PC-3 (cell line): Measurements from ENCODE around the gene TEAD4. TPM values are rescaled to one million over a fixed set of nuclear protein-coding genes. Genes with fewer than 3 reads are reported as not detected.

Experiments
- ATAC-seq: fragments of 200-7000 bp; cut with Tn5 transposase; 2 replicates; pipeline ENCODE4 v1.9.1; 2020; ENCODE audit warnings: mild to moderate bottlenecking, moderate library complexity
- BruUV-seq: library from RNA; stranded (reverse); fragments of 400-500 nt; replicated peaks from 2 replicates; lab custom pipeline; 2021; lab: Mats Ljungman, UMichigan
- CTCF ChIA-PET: fragments of 300-600 bp; sonication (Branson Sonifier 250); formaldehyde crosslinking; loops from one replicate; lab custom pipeline; 2022; ENCODE audit warnings: antibody characterized with exemption; lab: Charles Lee
- POLR2A ChIA-PET: fragments of 300-600 bp; sonication (Branson Sonifier 250); formaldehyde crosslinking; loops from one replicate; lab custom pipeline; 2022; ENCODE audit warnings: antibody characterized with exemption; ENCODE audit not compliant: unreplicated experiment; lab: Charles Lee
- DNase-seq: peaks from one replicate; pipeline ENCODE4 v3.0.0-alpha.2; 2015
- H2AFZ ChIP-seq: fragments of 300-600 bp; sonication (generic); 2 replicates; pipeline ENCODE4 v1.6.0; 2016; ENCODE audit warnings: antibody characterized with exemption, low read length
- H3F3A ChIP-seq: fragments of 300-600 bp; sonication (generic); one replicate; pipeline ENCODE4 v1.6.0; 2017; ENCODE audit warnings: antibody characterized with exemption, low read length, control low read depth, mild to moderate bottlenecking; ENCODE audit not compliant: unreplicated experiment
- H3K27ac ChIP-seq: fragments of 300-600 bp; sonication (generic); 2 replicates; pipeline ENCODE4 v1.5.1; 2016; ENCODE audit warnings: mild to moderate bottlenecking, low read length
- H3K27me3 ChIP-seq: fragments of 300-600 bp; sonication (generic); 2 replicates; pipeline ENCODE4 v1.6.1; 2016; ENCODE audit warnings: low read length, mixed read lengths
- H3K36me3 ChIP-seq: fragments of 300-600 bp; sonication (generic); 2 replicates; pipeline ENCODE4 v1.6.1; 2016; ENCODE audit warnings: low read depth, mixed run types, low read length, mixed read lengths
- H3K4me1 ChIP-seq: fragments of 300-600 bp; sonication (generic); 2 replicates; pipeline ENCODE4 v1.5.1; 2016; ENCODE audit warnings: low read length; ENCODE audit not compliant: insufficient read depth
- H3K4me2 ChIP-seq: fragments of 300-600 bp; sonication (generic); 2 replicates; pipeline ENCODE4 v1.6.0; 2016; ENCODE audit warnings: low read length
- H3K4me3 ChIP-seq: fragments of 300-600 bp; sonication (generic); 2 replicates; pipeline ENCODE4 v1.5.1; 2016; ENCODE audit warnings: mild to moderate bottlenecking, low read length, mixed read lengths
- H3K79me2 ChIP-seq: fragments of 300-600 bp; sonication (generic); 2 replicates; pipeline ENCODE4 v1.6.1; 2017; ENCODE audit warnings: low read length, mixed read lengths
- H3K9ac ChIP-seq: fragments of 300-600 bp; sonication (generic); 2 replicates; pipeline ENCODE4 v1.6.0; 2016; ENCODE audit warnings: mild to moderate bottlenecking, low read length
- H3K9me2 ChIP-seq: fragments of 300-600 bp; sonication (generic); replicated peaks from 2 replicates; pipeline ENCODE4 v1.6.1; 2016; ENCODE audit warnings: mixed run types, low read length, mixed read lengths
- H3K9me3 ChIP-seq: fragments of 300-600 bp; sonication (generic); 2 replicates; pipeline ENCODE4 v1.6.1; 2016; ENCODE audit warnings: low read length, mixed read lengths
- H4K20me1 ChIP-seq: fragments of 300-600 bp; sonication (generic); 2 replicates; pipeline ENCODE4 v1.6.1; 2016; ENCODE audit warnings: low read length, mixed read lengths
- EZH2 ChIP-seq: fragments of 300-600 bp; sonication (generic); IDR thresholded peaks from one replicate; pipeline ENCODE4 v1.6.1; 2017; ENCODE audit warnings: antibody characterized with exemption, mild to moderate bottlenecking, low read length; ENCODE audit not compliant: unreplicated experiment
- EZH2phosphoT487 ChIP-seq: fragments of 300-600 bp; sonication (generic); IDR thresholded peaks from 2 replicates; pipeline ENCODE4 v1.6.1; 2018; ENCODE audit warnings: mild to moderate bottlenecking, antibody characterized with exemption, low read length, borderline replicate concordance
- intact Hi-C: fragments of 100-400 bp; cut with micrococcal nuclease; formaldehyde crosslinking; loops from 2 replicates; pipeline ENCODE4 v1.9.0; 2023
- total RNA-seq: library from RNA; depleted of rRNA; stranded (reverse); fragments of >200 nt; gene quantifications from 2 replicates; pipeline ENCODE4 v1.2.3, GENCODE V29; 2014
- TF ChIP-seq, protein P1 (sequence below): fragments of 300-600 bp; sonication (generic); conservative IDR thresholded peaks from 2 replicates; pipeline ENCODE4 v1.5.1; 2017; ENCODE audit warnings: antibody characterized with exemption, low read depth, mild to moderate bottlenecking, low read length

Gene TEAD4
- total RNA-seq, 1 experiment from 2014 or later = 22.3 TPM

DNA sequence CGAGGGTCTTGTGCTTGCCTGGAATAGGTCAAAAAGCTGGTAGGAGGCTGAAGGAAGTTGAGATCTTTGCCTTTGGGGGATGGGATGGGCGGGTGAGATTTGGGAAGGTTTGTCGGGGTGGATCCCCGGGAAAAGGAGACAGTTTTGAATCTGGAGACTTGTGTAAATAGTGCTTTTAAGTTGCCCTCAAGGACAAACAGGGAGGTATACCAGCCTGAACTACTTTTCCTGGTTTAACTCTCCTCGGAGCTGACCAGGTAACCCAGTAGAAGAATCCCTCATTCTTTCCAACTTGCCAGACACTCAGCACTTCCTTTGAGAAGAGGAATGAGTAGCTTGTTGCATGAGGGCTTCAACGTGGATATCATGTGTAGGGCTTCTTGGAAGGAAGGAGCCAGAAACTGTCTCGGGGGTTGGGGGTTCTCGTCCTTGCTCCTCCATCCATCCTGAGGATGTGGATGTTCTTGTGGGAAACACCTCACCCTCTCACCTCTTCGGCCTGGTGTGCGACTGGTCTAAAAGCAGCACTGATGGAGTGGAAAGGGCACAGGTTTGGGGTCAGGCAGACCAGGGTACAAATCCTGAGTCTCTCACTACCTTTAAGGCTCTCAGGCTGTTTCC, 1.9 kb downstream of the TEAD4 start:
- POLR2A ChIA-PET = no interaction called here

DNA sequence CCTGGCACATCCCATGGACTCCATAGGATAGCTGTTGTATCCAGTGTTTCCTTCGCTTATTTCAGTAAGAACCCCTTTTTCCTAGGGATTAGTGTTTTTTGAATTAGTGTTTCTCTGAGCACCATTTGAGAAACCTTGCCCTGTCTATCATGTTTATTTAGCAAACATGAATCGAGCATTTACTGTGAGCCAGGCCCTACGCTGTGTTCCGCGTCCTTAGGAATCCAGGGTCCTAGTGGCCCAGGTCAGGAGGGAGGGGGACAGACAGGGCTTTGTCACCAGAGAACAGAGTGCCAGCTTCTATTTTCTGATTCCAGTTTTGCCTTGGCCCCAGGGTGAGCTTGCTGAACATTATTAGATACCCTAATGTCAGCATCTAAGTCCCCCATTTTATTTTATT, 2.5 kb downstream of the TEAD4 start:
- H3K27ac ChIP-seq = no peak overlapping the region
- H2AFZ ChIP-seq = no peak overlapping the region
- H3F3A ChIP-seq = no peaks in the 10 kb centered on the region
- peak overlapping the region; percentile 89 for H3K4me2 ChIP-seq
- no TSS peak for BruUV-seq
- CTCF ChIA-PET = no interaction called here
- H3K9me3 ChIP-seq = no peaks in the 10 kb centered on the region
- intact Hi-C loops = no loop called here
- H3K36me3 ChIP-seq = no peaks in the 10 kb centered on the region
- H3K4me1 ChIP-seq = peaks cover 21% of the 10 kb centered on the region
- peaks cover 13% of the 10 kb centered on the region; the same call in 1 of the 2 replicates for H4K20me1 ChIP-seq
- H3K9me2 ChIP-seq = no peaks in the 10 kb centered on the region
- POLR2A ChIA-PET = no interaction called here
- no peak overlapping the region for H3K9ac ChIP-seq
- peak overlapping the region; percentile 71 for H3K4me3 ChIP-seq
- TF ChIP-seq EZH2phosphoT487 (no peak), EZH2 (no peak)
- TF ChIP-seq, protein P1, sequence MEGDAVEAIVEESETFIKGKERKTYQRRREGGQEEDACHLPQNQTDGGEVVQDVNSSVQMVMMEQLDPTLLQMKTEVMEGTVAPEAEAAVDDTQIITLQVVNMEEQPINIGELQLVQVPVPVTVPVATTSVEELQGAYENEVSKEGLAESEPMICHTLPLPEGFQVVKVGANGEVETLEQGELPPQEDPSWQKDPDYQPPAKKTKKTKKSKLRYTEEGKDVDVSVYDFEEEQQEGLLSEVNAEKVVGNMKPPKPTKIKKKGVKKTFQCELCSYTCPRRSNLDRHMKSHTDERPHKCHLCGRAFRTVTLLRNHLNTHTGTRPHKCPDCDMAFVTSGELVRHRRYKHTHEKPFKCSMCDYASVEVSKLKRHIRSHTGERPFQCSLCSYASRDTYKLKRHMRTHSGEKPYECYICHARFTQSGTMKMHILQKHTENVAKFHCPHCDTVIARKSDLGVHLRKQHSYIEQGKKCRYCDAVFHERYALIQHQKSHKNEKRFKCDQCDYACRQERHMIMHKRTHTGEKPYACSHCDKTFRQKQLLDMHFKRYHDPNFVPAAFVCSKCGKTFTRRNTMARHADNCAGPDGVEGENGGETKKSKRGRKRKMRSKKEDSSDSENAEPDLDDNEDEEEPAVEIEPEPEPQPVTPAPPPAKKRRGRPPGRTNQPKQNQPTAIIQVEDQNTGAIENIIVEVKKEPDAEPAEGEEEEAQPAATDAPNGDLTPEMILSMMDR = no peak
- no peak for DNase-seq
- peaks cover 56% of the 10 kb centered on the region for H3K79me2 ChIP-seq
- no peaks in the 10 kb centered on the region for H3K27me3 ChIP-seq
- ATAC-seq = no peak

More for the DNA sequence above, 1.9 kb downstream of the TEAD4 start:
- H3K36me3 ChIP-seq = no peaks in the 10 kb centered on the region
- CTCF ChIA-PET = no interaction called here
- ATAC-seq (no peak), DNase-seq (peak; percentile 12)
- H3K4me3 ChIP-seq = peak overlapping the region; percentile 71
- H3F3A ChIP-seq = no peaks in the 10 kb centered on the region
- peak overlapping the region; percentile 41; the same call in 1 of the 2 replicates for H2AFZ ChIP-seq
- no peak overlapping the region for H3K27ac ChIP-seq
- H3K4me1 ChIP-seq = peaks cover 21% of the 10 kb centered on the region
- H4K20me1 ChIP-seq = peaks cover 13% of the 10 kb centered on the region; the same call in 1 of the 2 replicates
- intact Hi-C loops = no loop called here
- H3K9me3 ChIP-seq = no peaks in the 10 kb centered on the region
- H3K4me2 ChIP-seq = peak overlapping the region; percentile 89
- H3K27me3 ChIP-seq = no peaks in the 10 kb centered on the region
- no TSS peak for BruUV-seq
- no peak overlapping the region for H3K9ac ChIP-seq
- no peaks in the 10 kb centered on the region for H3K9me2 ChIP-seq
- TF ChIP-seq, protein P1 = no peak
- TF ChIP-seq EZH2 (no peak), EZH2phosphoT487 (no peak)
- peaks cover 56% of the 10 kb centered on the region for H3K79me2 ChIP-seq

GRCh38 chr12:2963154-2963759, 4.1 kb downstream of the TEAD4 start:
- BruUV-seq = no TSS peak
- Histone ChIP-seq H3K9ac (no peak overlapping the region), H3K79me2 (peaks cover 66% of the 10 kb centered on the region), H3K27me3 (no peaks in the 10 kb centered on the region), H3K27ac (no peak overlapping the region), H2AFZ (no peak overlapping the region), H3K36me3 (no peaks in the 10 kb centered on the region), H3K9me2 (no peaks in the 10 kb centered on the region), H3K4me2 (no peak overlapping the region), H3K4me1 (peaks cover 13% of the 10 kb centered on the region), H3K9me3 (no peaks in the 10 kb centered on the region), H4K20me1 (peaks cover 13% of the 10 kb centered on the region; the same call in 1 of the 2 replicates), H3F3A (no peaks in the 10 kb centered on the region), H3K4me3 (no peak overlapping the region)
- ChIA-PET POLR2A (no interaction called here), CTCF (no interaction called here)
- ATAC-seq (no peak), DNase-seq (no peak)
- TF ChIP-seq, protein P1 = no peak
- no peak for TF ChIP-seq EZH2phosphoT487
- no peak for TF ChIP-seq EZH2
- intact Hi-C loops = no loop called here
